ENCODE results near the gene ABHD5. TPM values are rescaled to one million over a fixed set of nuclear protein-coding genes. Genes with fewer than 3 reads are reported as not detected.
A peak's percentile ranks its signal among the peaks of the same experiment; 100 is the strongest.

Gene ABHD5
- total and polyA plus RNA-seq, 2 of the 13 experiments (the other 11 are each of a cell fraction or from before 2014, with no cell fraction given) = 4.5 to 13.3 TPM

DNA sequence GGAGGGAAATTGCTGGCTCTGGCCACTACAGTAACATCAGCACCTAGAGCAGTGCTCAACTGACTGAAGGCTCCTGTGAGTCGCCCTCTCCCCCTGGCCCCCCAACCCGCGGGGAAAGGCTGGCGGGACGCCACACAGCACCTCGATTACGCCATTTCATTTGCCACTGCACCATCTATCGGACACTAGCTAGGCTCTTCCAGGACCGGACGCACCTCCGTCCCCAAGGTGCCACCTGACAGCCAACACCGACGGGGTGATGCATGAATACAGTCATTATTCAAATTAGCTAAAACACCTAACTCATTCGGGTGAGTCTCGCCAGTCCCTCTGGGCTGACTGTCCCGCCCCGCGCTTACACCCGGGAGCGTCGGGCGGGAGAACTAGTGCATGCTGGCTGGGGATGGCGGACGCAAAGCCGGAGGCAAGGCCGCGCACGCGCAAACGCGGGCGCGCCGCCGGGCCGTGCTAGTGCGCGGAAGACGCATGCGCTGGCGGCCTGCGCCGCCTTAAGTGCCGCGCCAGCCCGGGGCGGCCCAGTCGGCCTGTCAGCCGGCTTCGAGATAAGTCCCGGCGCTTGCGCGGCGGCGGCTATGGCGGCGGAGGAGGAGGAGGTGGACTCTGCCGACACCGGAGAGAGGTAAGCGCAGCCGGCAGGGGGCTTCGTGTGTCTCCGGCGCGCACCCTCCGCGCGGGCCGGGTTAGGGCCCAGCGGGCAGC, at the start of gene ABHD5 (continued):
- TF ChIP-seq ZC3H13 (CRISPR knock-in tag; IDR thresholded peaks at IDR 0.05) = no peak; the same call in 1 of the 2 replicates
- TF ChIP-seq KMT2A (CRISPR knock-in tag; IDR thresholded peaks at IDR 0.05) = peak; percentile 82
- TF ChIP-seq MATR3 (CRISPR knock-in tag; IDR thresholded peaks at IDR 0.05) = no peak
- no peak for TF ChIP-seq CCAR2 (optimal IDR thresholded peaks at IDR 0.05; ENCODE audit: low read depth, low read length)
- TF ChIP-seq ZNF629 (CRISPR knock-in tag; conservative IDR thresholded peaks at IDR 0.05) = no peak
- peak; percentile 69 for TF ChIP-seq HDAC2 (CRISPR knock-in tag; IDR thresholded peaks at IDR 0.05)
- peak; percentile 82 for TF ChIP-seq ZBTB38 (CRISPR knock-in tag; IDR thresholded peaks at IDR 0.05)
- TF ChIP-seq ZMYM4 (CRISPR knock-in tag; IDR thresholded peaks at IDR 0.05) = peak; percentile 88
- TF ChIP-seq, protein P1, sequence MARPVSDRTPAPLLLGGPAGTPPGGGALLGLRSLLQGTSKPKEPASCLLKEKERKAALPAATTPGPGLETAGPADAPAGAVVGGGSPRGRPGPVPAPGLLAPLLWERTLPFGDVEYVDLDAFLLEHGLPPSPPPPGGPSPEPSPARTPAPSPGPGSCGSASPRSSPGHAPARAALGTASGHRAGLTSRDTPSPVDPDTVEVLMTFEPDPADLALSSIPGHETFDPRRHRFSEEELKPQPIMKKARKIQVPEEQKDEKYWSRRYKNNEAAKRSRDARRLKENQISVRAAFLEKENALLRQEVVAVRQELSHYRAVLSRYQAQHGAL (CRISPR knock-in tag; IDR thresholded peaks at IDR 0.05; ENCODE audit: not compliant biosample characterization) = no peak
- TF ChIP-seq, protein P2, sequence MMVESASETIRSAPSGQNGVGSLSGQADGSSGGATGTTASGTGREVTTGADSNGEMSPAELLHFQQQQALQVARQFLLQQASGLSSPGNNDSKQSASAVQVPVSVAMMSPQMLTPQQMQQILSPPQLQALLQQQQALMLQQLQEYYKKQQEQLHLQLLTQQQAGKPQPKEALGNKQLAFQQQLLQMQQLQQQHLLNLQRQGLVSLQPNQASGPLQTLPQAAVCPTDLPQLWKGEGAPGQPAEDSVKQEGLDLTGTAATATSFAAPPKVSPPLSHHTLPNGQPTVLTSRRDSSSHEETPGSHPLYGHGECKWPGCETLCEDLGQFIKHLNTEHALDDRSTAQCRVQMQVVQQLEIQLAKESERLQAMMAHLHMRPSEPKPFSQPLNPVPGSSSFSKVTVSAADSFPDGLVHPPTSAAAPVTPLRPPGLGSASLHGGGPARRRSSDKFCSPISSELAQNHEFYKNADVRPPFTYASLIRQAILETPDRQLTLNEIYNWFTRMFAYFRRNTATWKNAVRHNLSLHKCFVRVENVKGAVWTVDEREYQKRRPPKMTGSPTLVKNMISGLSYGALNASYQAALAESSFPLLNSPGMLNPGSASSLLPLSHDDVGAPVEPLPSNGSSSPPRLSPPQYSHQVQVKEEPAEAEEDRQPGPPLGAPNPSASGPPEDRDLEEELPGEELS (CRISPR knock-in tag; IDR thresholded peaks at IDR 0.05) = no peak; the same call in 1 of the 2 replicates
- peak; percentile 94; the same call in 1 of the 2 replicates for TF ChIP-seq ZNF138 (CRISPR knock-in tag; IDR thresholded peaks at IDR 0.05; ENCODE audit: low read depth)
- TF ChIP-seq HMG20B (CRISPR knock-in tag; conservative IDR thresholded peaks at IDR 0.05) = no peak
- TF ChIP-seq, protein P3, sequence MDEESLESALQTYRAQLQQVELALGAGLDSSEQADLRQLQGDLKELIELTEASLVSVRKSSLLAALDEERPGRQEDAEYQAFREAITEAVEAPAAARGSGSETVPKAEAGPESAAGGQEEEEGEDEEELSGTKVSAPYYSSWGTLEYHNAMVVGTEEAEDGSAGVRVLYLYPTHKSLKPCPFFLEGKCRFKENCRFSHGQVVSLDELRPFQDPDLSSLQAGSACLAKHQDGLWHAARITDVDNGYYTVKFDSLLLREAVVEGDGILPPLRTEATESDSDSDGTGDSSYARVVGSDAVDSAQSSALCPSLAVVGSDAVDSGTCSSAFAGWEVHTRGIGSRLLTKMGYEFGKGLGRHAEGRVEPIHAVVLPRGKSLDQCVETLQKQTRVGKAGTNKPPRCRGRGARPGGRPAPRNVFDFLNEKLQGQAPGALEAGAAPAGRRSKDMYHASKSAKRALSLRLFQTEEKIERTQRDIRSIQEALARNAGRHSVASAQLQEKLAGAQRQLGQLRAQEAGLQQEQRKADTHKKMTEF (CRISPR knock-in tag; IDR thresholded peaks at IDR 0.05) = peak; percentile 90
- TF ChIP-seq, protein P4, sequence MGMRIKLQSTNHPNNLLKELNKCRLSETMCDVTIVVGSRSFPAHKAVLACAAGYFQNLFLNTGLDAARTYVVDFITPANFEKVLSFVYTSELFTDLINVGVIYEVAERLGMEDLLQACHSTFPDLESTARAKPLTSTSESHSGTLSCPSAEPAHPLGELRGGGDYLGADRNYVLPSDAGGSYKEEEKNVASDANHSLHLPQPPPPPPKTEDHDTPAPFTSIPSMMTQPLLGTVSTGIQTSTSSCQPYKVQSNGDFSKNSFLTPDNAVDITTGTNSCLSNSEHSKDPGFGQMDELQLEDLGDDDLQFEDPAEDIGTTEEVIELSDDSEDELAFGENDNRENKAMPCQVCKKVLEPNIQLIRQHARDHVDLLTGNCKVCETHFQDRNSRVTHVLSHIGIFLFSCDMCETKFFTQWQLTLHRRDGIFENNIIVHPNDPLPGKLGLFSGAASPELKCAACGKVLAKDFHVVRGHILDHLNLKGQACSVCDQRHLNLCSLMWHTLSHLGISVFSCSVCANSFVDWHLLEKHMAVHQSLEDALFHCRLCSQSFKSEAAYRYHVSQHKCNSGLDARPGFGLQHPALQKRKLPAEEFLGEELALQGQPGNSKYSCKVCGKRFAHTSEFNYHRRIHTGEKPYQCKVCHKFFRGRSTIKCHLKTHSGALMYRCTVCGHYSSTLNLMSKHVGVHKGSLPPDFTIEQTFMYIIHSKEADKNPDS (CRISPR knock-in tag; IDR thresholded peaks at IDR 0.05) = peak; percentile 83; the same call in 1 of the 2 replicates
- TF ChIP-seq, protein P5, sequence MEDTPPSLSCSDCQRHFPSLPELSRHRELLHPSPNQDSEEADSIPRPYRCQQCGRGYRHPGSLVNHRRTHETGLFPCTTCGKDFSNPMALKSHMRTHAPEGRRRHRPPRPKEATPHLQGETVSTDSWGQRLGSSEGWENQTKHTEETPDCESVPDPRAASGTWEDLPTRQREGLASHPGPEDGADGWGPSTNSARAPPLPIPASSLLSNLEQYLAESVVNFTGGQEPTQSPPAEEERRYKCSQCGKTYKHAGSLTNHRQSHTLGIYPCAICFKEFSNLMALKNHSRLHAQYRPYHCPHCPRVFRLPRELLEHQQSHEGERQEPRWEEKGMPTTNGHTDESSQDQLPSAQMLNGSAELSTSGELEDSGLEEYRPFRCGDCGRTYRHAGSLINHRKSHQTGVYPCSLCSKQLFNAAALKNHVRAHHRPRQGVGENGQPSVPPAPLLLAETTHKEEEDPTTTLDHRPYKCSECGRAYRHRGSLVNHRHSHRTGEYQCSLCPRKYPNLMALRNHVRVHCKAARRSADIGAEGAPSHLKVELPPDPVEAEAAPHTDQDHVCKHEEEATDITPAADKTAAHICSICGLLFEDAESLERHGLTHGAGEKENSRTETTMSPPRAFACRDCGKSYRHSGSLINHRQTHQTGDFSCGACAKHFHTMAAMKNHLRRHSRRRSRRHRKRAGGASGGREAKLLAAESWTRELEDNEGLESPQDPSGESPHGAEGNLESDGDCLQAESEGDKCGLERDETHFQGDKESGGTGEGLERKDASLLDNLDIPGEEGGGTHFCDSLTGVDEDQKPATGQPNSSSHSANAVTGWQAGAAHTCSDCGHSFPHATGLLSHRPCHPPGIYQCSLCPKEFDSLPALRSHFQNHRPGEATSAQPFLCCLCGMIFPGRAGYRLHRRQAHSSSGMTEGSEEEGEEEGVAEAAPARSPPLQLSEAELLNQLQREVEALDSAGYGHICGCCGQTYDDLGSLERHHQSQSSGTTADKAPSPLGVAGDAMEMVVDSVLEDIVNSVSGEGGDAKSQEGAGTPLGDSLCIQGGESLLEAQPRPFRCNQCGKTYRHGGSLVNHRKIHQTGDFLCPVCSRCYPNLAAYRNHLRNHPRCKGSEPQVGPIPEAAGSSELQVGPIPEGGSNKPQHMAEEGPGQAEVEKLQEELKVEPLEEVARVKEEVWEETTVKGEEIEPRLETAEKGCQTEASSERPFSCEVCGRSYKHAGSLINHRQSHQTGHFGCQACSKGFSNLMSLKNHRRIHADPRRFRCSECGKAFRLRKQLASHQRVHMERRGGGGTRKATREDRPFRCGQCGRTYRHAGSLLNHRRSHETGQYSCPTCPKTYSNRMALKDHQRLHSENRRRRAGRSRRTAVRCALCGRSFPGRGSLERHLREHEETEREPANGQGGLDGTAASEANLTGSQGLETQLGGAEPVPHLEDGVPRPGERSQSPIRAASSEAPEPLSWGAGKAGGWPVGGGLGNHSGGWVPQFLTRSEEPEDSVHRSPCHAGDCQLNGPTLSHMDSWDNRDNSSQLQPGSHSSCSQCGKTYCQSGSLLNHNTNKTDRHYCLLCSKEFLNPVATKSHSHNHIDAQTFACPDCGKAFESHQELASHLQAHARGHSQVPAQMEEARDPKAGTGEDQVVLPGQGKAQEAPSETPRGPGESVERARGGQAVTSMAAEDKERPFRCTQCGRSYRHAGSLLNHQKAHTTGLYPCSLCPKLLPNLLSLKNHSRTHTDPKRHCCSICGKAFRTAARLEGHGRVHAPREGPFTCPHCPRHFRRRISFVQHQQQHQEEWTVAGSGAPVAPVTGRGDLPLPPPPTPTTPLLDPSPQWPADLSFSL (CRISPR knock-in tag; IDR thresholded peaks at IDR 0.05) = no peak
- no peak for TF ChIP-seq MBD4 (IDR thresholded peaks at IDR 0.05; ENCODE audit: borderline replicate concordance, low read length)

Measured in HepG2 (cell line).